HCT116 (cell line): ENCODE measurements around the gene LOXL1. TPM values are rescaled to one million over a fixed set of nuclear protein-coding genes. Genes with fewer than 3 reads are reported as not detected.
A peak's percentile ranks its signal among the peaks of the same experiment; 100 is the strongest.

Experiments
- ATAC-seq: fragments of 200-7000 bp; cut with Tn5 transposase; 2 replicates; pipeline ENCODE4 v1.9.1; 2020; ENCODE audit warnings: mild to moderate bottlenecking, moderate library complexity
- BruUV-seq: library from RNA; stranded (reverse); fragments of 400-500 nt; replicated peaks from 2 replicates; lab custom pipeline; 2021; lab: Mats Ljungman, UMichigan
- CTCF ChIA-PET: fragments of 300-600 bp; sonication (Branson Sonifier 250); formaldehyde crosslinking; loops from one replicate; lab custom pipeline; 2021; ENCODE audit warnings: antibody characterized with exemption; lab: Charles Lee
- POLR2A ChIA-PET: fragments of 300-600, 350-600 bp; sonication (Branson Sonifier 250); formaldehyde crosslinking; loops from one replicate; lab custom pipeline; 2021; ENCODE audit warnings: antibody characterized with exemption; lab: Charles Lee
- RAD21 ChIA-PET, 2 experiments: fragments of 300-600 bp; sonication (Branson Sonifier 250); formaldehyde crosslinking; loops; one replicate each; lab custom pipeline; 2023; ENCODE audit warnings: low total read pairs in 2 of 2; ENCODE audit not compliant: uncharacterized antibody in 2 of 2, unreplicated experiment in 2 of 2, low non-redundant PET in 1 of 2; lab: Charles Lee
- DNase-seq: peaks from one replicate; pipeline ENCODE4 v3.0.0-alpha.2; 2010; ENCODE audit warnings: low read depth, low spot score
- H2AFZ ChIP-seq: fragments of 200-600 bp; shearing (Covaris generic), sonication (generic); 2 replicates; pipeline ENCODE4 v1.6.1; 2017; ENCODE audit warnings: low read depth, mixed run types, mixed read lengths, antibody characterized with exemption, low read length; ENCODE audit not compliant: poor library complexity, severe bottlenecking
- H3K27ac ChIP-seq: 2 replicates; pipeline ENCODE4 v1.5.1; 2012; ENCODE audit warnings: low read depth, low read length
- H3K27me3 ChIP-seq: fragments of 200-600 bp; sonication (generic); 2 replicates; pipeline ENCODE4 v1.6.1; 2016; ENCODE audit warnings: mixed run types, low read length, mixed read lengths; ENCODE audit not compliant: insufficient read depth
- H3K36me3 ChIP-seq, 2 experiments: fragments of 200-500 bp in 1 of 2; fragments of 200-600 bp in 1 of 2; sonication (Bioruptor generic) in 1 of 2; sonication (generic) in 1 of 2; 2 replicates each; pipeline versions ENCODE4 v1.5.1 to v1.6.1; 2014 to 2016; ENCODE audit warnings: low read length in 2 of 2, inconsistent platforms in 1 of 2, mixed read lengths in 1 of 2, mixed run types in 1 of 2; ENCODE audit not compliant: insufficient read depth in 2 of 2, control insufficient read depth in 1 of 2
- H3K4me1 ChIP-seq, 2 experiments: fragments of 200-600 bp in 1 of 2; sonication (generic) in 1 of 2; 2 replicates each; pipeline versions ENCODE4 v1.5.1 to v1.6.1; 2012 to 2017; ENCODE audit warnings: low read length in 2 of 2, inconsistent platforms in 1 of 2, mild to moderate bottlenecking in 1 of 2, mixed read lengths in 1 of 2, mixed run types in 1 of 2, moderate library complexity in 1 of 2; ENCODE audit not compliant: insufficient read depth in 2 of 2, control insufficient read depth in 1 of 2
- H3K4me2 ChIP-seq: fragments of 200-600 bp; sonication (generic); 2 replicates; pipeline ENCODE4 v1.6.1; 2017; ENCODE audit warnings: mixed run types, low read length, mixed read lengths
- H3K4me3 ChIP-seq, 2 experiments: fragments of 200-600 bp in 1 of 2; sonication (generic) in 1 of 2; replicated peaks in 1 of 2; 2 replicates each; pipeline ENCODE4 v1.5.1; 2011 to 2016; ENCODE audit warnings: low read length in 2 of 2, control low read depth in 1 of 2, low read depth in 1 of 2, mild to moderate bottlenecking in 1 of 2, mixed read lengths in 1 of 2, mixed run types in 1 of 2
- H3K79me2 ChIP-seq: fragments of 200-600 bp; sonication (generic); 2 replicates; pipeline ENCODE4 v1.6.1; 2017; ENCODE audit warnings: mild to moderate bottlenecking, mixed run types, low read length, moderate library complexity, mixed read lengths; ENCODE audit not compliant: insufficient read depth
- H3K9ac ChIP-seq: fragments of 200-600 bp; sonication (generic); 2 replicates; pipeline ENCODE4 v1.6.1; 2016; ENCODE audit warnings: low read length, mixed read lengths
- H3K9me2 ChIP-seq: fragments of 200-600 bp; sonication (generic), shearing (Covaris generic); 2 replicates; pipeline ENCODE4 v1.6.1; 2017; ENCODE audit warnings: mixed run types, mild to moderate bottlenecking, moderate library complexity; ENCODE audit not compliant: insufficient read depth
- H3K9me3 ChIP-seq, 2 experiments: fragments of 200-500 bp in 1 of 2; fragments of 200-600 bp in 1 of 2; sonication (Bioruptor generic) in 1 of 2; sonication (generic) in 1 of 2; 2 replicates each; pipeline ENCODE4 v1.6.1; 2014 to 2017; ENCODE audit warnings: low read length in 2 of 2, mixed read lengths in 2 of 2, inconsistent platforms in 1 of 2, low read depth in 1 of 2, mild to moderate bottlenecking in 1 of 2, mixed run types in 1 of 2, moderate library complexity in 1 of 2; ENCODE audit not compliant: control insufficient read depth in 1 of 2, insufficient read depth in 1 of 2
- H4K20me1 ChIP-seq: fragments of 200-600 bp; sonication (generic), shearing (Covaris generic); 2 replicates; pipeline ENCODE4 v1.6.1; 2017; ENCODE audit warnings: mixed run types, mild to moderate bottlenecking, moderate library complexity; ENCODE audit not compliant: insufficient read depth
- CTCF ChIP-seq, 3 experiments: fragments of 200-600 bp in 1 of 3; sonication (generic) in 1 of 3; IDR thresholded peaks in 2 of 3; conservative IDR thresholded peaks in 1 of 3; 2 replicates each; pipeline ENCODE4 v1.5.1; 2012 to 2017; ENCODE audit warnings: low read depth in 2 of 3, low read length in 2 of 3, antibody characterized with exemption in 1 of 3, borderline replicate concordance in 1 of 3, control low read depth in 1 of 3, mild to moderate bottlenecking in 1 of 3, mixed read lengths in 1 of 3, mixed run types in 1 of 3, moderate library complexity in 1 of 3; ENCODE audit not compliant: insufficient read depth in 1 of 3
- EGR1 ChIP-seq: IDR thresholded peaks from 2 replicates; pipeline ENCODE4 v1.6.1; 2012; ENCODE audit warnings: low read depth
- EZH2 ChIP-seq: fragments of 200-600 bp; sonication (generic); IDR thresholded peaks from 2 replicates; pipeline ENCODE4 v1.6.1; 2017; ENCODE audit warnings: antibody characterized with exemption, mixed run types
- MAX ChIP-seq: IDR thresholded peaks from 2 replicates; pipeline ENCODE4 v1.6.1; 2012
- RAD21 ChIP-seq: IDR thresholded peaks from 2 replicates; pipeline ENCODE4 v1.6.1; 2012; ENCODE audit warnings: low read depth, mild to moderate bottlenecking
- SIN3A ChIP-seq: IDR thresholded peaks from 2 replicates; pipeline ENCODE4 v1.6.1; 2012; ENCODE audit warnings: low read depth
- SRF ChIP-seq: IDR thresholded peaks from 2 replicates; pipeline ENCODE4 v1.6.1; 2012; ENCODE audit warnings: low read depth
- intact Hi-C: fragments of 100-400 bp; cut with micrococcal nuclease; formaldehyde crosslinking; loops from 2 replicates; pipeline ENCODE4 v1.10.0; 2022
- total RNA-seq: library from RNA; stranded (reverse); gene quantifications from one replicate; pipeline ENCODE4 v1.2.1, GENCODE V29; 2021; ENCODE audit not compliant: unreplicated experiment

The LOXL1 gene
- total RNA-seq, 1 experiment from 2014 or later = 14.9 TPM

- BruUV-seq = no TSS peak
These were observed 36.2 kb downstream of the LOXL1 start for GRCh38 chr15:73962433-73962832.

GRCh38 chr15:73964736-73965093, 38.5 kb downstream of the LOXL1 start:
- Histone ChIP-seq H4K20me1 (no peaks in the 10 kb centered on the region), H3K4me3 (peak overlapping the region; percentile 30 to 43), H3K9me2 (no peaks in the 10 kb centered on the region), H3K9ac (no peak overlapping the region), H2AFZ (peak overlapping the region; percentile 89), H3K36me3 (no peaks in the 10 kb centered on the region), H3K79me2 (no peaks in the 10 kb centered on the region), H3K4me2 (peak overlapping the region; percentile 82), H3K4me1 (peaks cover 8 to 11% of the 10 kb centered on the region in 2 experiments; a peak in 3 of 4 replicates), H3K9me3 (no peaks in the 10 kb centered on the region), H3K27ac (no peak overlapping the region; the same call in 1 of the 2 replicates), H3K27me3 (no peaks in the 10 kb centered on the region)
- ATAC-seq (peak; percentile 98), DNase-seq (peak; percentile 72)
- BruUV-seq = no TSS peak
- ChIA-PET RAD21 (interaction anchor here (0.6 to 1.2 kb wide), 2 partner anchors 66 to 91 kb away, joined by 3 read pairs; no protein-coding TSS in a partner anchor), CTCF (interaction anchor here (0.6 to 4.1 kb wide), 9 partner anchors 8 to 343 kb away, joined by 3 to 23 read pairs (median 6); no protein-coding TSS in a partner anchor), POLR2A (no interaction called here)
- TF ChIP-seq EGR1 (no peak), EZH2 (no peak), RAD21 (peak; percentile 81), MAX (no peak), CTCF (IDR thresholded peaks at IDR 0.05 in 2 of 3, conservative IDR thresholded peaks at IDR 0.05 in 1 of 3; ENCODE audit: borderline replicate concordance in 1 of 3, insufficient read depth in 1 of 3, low read depth in 2 of 3, low read length in 2 of 3) (peak; percentile 98 to 99 (median 99)), SRF (no peak)
- intact Hi-C loops = loop anchor here (1.0 kb wide), 1 partner anchor 13 kb away; no protein-coding TSS in a partner anchor

More at GRCh38 chr15:73962433-73962832, 36.2 kb downstream of the LOXL1 start:
- CTCF ChIA-PET = interaction anchor here (1.4 to 4.1 kb wide), 2 partner anchors 9 to 11 kb away, joined by 3 to 23 read pairs; no protein-coding TSS in a partner anchor
- Histone ChIP-seq H3K27ac (no peak overlapping the region), H3K4me3 (no peak overlapping the region), H4K20me1 (no peaks in the 10 kb centered on the region), H3K27me3 (no peaks in the 10 kb centered on the region), H2AFZ (no peak overlapping the region), H3K4me1 (peaks cover 10 to 21% of the 10 kb centered on the region in 2 experiments), H3K9me3 (no peaks in the 10 kb centered on the region), H3K36me3 (no peaks in the 10 kb centered on the region), H3K79me2 (no peaks in the 10 kb centered on the region), H3K4me2 (no peak overlapping the region), H3K9me2 (no peaks in the 10 kb centered on the region), H3K9ac (no peak overlapping the region)
- RAD21 ChIA-PET = no interaction called here
- ATAC-seq (no peak), DNase-seq (no peak)
- TF ChIP-seq SIN3A (no peak), CTCF (IDR thresholded peaks at IDR 0.05 in 2 of 3, conservative IDR thresholded peaks at IDR 0.05 in 1 of 3; ENCODE audit: borderline replicate concordance in 1 of 3, insufficient read depth in 1 of 3, low read depth in 2 of 3, low read length in 2 of 3) (no peak)
- intact Hi-C loops = no loop called here
- POLR2A ChIA-PET = no interaction called here
